Stimulated activated CD4-positive, alpha-beta T cell treated with anti-CD3 and anti-CD28 coated beads, Interleukin-1b, Interleukin-23, amount 100 ng/mL, for 1 hour (primary cell): ENCODE data around the gene MAS1L.
"Not testable (repeated sequence)": the region's sequence is repeated elsewhere in the genome, so short reads cannot be mapped to it uniquely, and the experiment has no call there.

Source experiments
- DNase-seq, 2 donors: peaks; one replicate each; pipeline ENCODE4 v3.0.0-alpha.2; 2020; ENCODE audit warnings: low read depth in 2 of 2

Gene MAS1L

DNA sequence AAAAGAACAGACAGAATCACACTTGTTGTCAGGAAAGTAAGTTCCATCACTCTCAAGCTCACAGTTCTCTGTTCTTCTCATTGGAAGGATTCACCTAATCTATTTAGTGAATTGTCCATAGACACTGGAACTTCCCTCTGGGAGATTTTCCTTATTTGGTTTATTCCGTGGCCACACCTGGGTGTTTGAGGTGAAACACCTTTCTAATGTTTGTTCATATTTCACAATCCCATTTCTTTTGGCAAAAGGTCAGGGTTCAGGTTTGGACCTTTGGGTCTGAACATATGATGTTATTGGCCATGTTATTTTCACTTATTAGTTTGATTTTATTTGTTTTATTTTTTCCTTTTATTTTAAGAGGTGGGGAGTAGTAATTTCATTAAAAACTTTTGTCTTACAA lies 4.0 kb downstream of the MAS1L start:
- no peak for DNase-seq

DNA sequence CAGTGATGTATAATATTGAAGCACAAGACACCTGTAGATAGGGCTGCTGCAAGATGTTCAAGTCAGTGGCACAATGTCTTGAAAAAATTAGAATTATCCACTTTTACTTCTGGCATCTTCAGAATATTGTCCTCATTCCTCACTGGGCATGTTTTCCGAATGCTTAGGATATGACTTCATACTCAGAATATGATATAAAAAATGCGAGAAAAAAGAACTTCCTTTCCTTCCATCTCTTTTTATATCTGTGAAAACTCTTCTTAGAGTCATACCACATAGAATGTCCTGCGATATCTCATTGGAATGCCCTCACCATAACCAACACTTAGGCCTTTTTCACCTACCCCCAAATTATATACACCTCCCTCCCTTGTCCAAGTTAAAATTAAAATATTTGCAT lies 4.6 kb downstream of the MAS1L start:
- DNase-seq, result no peak

DNA sequence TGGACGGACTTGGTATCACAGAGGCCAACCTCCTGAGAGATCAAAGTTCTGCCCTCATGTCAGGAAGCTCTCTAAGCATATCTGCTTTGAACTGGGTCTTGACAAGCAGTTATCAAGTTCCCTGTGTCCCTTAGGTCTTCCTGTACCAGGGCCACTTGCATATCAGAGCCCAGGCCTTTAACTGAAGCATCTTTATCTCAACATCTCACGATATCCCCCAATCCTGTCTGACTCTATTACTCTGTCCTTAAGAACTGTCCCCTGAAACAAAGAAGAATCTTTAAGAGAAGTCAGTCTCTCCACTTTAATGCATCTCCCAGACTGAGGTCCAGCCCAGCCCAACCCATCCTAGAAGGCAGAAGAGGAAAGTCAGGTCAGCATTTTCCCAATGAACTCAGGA lies 8.2 kb downstream of the MAS1L start:
- DNase-seq, result no peak

DNA sequence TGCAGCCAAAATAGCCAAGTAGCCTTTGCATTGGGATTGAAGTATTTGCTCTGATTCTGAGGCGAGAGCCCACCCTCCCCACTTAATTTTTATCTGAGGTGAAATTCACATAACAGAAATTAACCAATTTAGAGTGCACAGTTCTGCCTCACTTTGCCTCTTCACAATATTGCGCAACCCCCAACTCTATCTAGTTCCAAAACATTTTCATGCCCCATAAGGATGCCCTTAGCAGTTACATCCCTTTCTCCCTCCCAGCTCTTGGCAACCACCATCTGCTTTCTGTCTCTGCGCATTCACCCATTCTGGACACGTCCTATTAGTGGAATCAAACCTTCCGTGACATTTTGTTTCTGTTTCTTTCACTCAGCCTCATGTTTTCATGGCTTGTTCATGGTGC lies 9.0 kb downstream of the MAS1L start:
- DNase-seq, result no peak

DNA sequence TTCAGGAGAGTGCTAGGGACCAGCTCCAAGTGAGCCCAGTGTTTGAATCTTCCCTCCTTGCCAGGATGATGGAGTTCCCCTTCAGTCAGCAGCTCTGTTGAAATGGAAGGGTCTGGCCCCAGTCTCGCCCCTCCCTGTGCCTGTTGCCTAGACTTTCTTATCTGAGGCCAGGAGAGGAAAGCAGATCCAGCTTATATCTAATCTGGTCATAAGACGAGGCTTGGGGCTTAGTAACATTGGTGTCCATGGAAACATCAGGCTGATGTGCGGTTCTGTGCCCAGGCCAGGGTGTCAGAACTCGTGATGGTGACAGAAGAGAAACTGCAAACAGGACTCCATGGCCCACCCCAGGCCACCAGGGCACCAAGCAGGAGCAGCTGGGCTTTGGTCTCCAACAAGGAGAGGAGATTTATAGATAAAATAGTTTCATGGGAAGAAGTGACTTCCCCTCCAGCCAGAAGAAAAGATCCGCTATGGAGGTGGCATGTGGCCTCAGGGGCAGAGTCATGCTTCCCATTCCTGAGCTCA lies 9.8 kb downstream of the MAS1L start:
- no peak for DNase-seq

DNA sequence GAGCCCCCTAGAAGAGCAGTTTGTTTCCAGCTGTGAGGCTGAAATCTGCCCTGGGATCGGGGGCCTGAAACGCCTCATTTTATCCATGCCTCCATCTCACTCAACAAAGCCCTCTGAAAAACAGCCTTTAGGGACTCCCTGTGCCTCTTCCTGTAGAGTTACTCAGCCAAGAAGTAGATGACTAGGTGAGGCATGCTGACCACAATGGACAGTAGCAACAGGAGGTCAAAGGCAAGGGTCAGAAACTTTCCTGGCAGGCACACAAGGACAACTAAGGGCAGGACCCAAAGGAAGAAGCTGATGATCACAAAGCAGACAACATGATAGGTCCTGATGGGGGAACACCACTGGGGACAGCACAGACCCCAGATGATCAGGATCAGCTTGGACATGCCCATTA lies 12.8 kb downstream of the MAS1L start:
- DNase-seq, result no peak

DNA sequence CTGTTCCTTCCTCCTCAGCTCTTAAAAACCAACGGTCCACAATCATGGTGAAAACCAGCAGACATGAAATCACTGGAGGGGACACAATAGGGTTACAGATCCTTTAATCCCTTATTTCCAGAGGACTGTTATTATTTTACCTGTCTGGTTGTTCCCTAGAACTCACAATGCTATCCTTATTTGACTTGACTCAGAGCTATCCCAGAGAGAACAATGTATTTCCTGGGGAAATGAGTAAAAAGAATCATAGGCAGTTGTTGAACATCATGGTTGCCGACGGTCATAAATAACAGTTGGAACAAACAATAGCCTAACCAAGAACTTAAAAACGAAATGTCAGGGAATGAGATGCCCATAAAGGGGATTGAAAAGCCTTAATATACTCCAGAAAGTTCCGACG lies 21.5 kb downstream of the MAS1L start:
- no peak for DNase-seq

DNA sequence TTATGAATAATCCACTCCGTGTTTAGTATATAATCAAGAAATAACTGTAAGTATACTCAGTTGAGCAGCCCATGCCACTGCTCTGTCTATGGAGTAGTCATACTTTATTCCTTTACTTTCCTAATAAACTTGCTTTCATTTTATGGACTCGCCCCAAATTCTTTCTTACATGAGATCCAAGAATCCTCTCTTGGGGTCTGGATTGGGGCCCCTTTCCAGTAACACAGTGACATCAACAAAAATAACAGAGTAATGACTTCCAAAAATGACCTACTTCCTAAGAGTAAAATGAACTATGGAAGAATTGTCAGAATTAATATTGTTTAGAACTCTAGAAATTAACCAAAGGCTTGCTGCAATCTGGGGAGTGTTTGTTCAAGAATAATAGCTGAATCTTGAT lies 22.0 kb downstream of the MAS1L start:
- DNase-seq, result no peak

DNA sequence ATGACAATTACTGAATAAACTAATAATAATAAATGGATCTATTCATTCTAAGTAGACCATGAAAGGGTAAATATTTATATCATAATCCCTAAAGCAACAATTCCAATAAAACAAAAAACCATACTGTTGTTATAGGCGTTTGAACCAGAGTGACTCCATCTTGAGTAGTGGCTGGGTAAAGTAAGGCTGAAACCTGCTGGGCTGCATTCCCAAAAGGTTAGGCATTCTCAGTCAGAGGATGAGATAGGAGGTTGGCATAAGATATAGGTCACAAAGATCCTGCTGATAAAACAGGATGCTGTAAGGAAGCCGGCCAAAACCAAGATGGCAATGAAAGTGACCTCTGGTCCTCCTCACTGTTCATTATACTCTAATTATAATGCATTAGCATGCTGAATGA lies 22.5 kb downstream of the MAS1L start:
- no peak for DNase-seq

DNA sequence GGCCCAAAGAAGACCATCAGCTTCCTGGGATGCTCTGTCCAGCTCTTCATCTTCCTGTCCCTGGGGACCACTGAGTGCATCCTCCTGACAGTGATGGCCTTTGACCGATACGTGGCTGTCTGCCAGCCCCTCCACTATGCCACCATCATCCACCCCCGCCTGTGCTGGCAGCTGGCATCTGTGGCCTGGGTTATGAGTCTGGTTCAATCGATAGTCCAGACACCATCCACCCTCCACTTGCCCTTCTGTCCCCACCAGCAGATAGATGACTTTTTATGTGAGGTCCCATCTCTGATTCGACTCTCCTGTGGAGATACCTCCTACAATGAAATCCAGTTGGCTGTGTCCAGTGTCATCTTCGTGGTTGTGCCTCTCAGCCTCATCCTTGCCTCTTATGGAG lies 25.7 kb downstream of the MAS1L start:
- DNase-seq, result no peak

DNA sequence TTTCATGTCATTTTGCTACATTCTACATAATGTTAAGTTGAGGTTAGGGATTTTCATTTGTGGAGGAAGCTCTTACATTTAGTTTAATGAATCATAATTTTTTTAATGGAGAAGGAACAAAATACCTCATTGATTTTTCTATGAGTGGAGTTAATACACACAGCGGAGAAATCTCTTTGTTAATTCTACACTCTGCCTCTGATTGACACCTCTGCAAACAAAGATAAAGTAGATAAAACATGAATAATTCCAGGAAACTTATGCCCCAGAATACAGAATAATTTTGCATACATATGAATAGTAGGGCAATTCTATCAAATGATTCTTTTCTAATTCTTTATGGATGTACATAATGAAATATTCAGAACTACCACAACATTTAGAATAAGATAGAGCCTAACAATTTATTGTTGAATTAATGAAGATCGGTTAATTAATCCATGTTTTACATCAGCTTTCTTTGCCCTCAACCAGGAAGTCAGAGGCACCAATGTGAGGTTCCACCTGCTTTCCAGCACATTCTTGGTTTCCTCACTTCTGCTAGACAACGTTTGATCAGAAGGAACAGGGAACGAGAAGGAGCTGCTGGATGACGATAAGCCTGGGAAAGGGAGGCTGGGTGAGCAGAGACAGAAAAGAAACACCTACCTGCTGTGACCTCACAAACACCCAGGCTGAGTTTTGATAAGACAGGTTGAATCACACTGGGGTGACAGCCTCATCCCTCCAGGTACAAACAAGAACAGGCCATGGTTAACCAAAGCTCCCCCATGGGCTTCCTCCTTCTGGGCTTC lies 26.5 kb downstream of the MAS1L start:
- no peak for DNase-seq

DNA sequence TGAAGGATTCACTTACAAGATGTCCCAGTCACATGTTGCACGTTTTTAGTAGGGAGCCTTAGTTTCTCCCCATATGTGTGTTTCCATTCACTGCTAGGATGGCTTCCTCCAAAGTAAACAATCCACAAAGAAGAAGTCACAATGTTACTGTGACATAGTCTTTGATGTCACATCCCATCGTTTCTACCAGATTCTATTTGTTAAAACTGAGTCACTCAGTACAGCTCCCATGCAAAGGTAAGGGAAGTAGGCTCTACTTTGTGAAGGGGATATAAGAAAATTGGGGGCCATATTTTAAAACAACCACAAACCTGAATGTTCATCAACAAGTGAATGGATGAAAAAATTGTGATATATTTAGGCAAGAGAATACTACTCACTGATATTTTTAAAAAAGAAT lies 30.8 kb downstream of the MAS1L start, which contains the start of the genes OR11A1 and OR2H1:
OR11A1 (minus strand) TSS at position 101 of the 400 bp plus-strand sequence. CDS start 29,430 bp downstream, outside the sequence.
OR2H1 (plus strand) TSS at position 185 of the 400 bp plus-strand sequence. CDS start 4,615 bp downstream, outside the sequence.
- DNase-seq, result no peak

DNA sequence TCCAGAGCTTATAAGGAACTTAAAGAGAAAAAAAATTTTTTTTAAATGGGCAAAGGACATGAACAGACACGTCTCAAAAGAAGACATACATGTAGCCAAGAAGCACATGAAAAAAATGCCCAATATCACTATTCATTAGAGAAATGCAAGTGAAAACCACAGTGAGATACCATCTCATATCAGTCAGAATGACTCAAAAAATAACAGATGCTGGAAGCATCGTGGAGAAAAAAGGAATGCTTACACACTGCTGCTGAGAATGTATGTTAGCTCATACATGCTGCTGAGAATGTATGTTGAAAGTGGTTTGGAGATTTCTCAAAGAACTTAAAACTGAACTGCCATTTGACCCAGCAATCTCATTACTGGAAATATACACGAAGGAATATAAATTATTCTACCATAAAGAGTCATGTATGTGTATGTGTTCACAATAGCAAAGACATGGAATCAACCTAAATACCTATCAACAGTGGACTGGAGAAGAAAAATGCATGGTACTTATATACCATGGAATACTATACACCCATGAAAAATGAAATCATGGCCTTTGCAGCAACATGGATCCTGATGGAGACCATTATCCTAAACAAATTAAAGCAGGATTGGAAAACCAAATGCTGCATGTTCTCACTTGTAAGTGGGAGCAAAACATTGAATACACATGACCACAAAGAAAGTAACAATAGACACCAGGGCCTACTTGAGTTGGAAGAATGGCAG lies 36.1 kb downstream of the MAS1L start:
- DNase-seq, result no peak

DNA sequence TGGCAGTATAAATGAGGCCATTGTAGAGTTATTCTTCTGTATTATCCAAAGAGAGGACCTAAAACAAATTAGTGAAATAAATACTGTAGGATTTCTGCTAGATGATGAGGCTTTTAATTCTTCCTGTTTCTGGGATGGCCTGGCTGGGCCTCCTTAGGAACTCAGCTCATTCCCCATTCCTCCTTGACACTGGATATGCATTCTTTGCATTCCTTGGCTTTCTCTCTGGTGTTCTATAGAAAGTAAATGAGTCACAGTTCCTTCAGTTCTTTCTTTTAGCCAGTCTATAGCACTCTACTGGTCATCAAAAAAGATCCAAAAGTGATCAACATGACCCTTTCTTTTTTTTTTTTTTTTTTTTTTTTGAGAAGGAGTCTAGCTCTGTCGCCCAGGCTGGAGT lies 40.1 kb downstream of the MAS1L start:
- DNase-seq, result no peak

DNA sequence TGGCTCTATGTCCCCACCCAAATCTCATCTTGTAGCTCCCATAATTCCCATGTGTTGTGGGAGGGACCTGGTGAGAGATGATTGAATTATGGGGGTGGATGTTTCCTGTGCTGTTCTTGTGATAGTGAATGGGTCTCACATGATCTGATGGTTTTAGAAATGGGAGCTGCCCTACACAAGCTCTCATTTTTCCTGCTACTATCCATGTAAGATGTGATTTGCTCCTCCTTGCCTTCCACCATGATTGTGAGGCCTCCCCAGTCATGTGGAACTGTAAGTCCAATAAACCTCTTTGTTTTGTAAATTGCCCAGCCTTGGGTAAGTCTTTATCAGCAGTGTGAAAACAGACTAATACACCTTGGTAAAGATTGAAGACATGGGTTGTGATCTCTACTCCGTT lies 43.7 kb downstream of the MAS1L start:
- not testable (repeated sequence) for DNase-seq

DNA sequence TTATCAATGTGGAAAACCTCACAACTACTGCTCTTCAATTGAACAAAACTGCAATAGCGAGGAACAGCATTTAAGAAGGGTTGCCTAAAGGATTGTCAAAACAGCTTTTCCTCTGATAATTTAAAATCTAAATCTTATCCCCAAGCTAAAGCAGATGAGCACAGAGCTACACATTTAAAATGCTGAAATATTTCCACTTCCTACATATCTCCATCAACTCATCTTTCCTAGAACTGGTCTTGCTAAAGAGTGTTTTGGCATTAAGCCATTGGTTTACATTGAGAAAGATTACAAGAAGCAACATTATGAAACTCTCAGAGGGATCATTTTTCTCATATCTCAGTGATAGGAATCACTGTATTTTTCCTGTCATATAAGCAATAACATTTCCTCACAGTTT lies 45.0 kb downstream of the MAS1L start:
- no peak for DNase-seq

DNA sequence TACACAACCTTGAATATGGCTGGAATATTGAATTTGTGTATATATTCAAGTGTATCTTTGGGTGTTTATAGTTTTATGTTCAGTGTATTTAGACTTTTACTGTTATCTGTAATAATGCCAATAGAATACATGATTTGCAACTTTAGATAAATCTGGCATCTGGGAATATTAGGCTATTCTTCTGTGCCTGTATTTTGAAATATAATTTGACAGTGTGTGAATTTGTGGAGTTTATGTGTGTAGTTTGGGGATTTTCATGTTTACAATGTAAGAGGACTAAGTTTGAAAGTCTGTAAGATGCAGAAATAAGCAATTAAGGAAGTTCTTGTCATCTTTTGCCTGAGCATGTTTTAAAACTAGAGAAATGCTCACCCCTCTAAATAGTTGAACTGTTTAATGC lies 48.8 kb downstream of the MAS1L start, which contains the start of gene OR10C1:
OR10C1 (plus strand) TSS at position 301 of the 400 bp plus-strand sequence. CDS start 710 bp downstream, outside the sequence.
- no peak for DNase-seq

DNA sequence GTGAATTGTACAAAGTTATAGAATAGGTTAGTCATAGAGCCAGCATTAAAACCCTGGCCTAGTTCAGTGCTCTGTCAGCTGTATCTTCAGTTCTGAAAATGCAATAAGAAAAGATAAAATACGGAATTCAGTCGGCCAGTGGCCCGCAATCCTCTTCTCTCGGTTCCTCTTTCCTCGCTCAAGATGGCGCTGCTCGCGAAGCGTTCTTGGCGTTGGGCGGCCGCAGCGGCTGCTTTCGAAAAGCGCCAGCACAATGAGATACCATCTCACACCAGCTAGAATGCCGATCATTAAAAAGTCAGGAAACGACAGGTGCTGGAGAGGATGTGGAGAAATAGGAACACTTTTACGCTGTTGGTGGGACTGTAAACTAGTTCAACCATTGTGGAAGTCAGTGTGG lies 51.0 kb downstream of the MAS1L start:
- DNase-seq, result not testable (repeated sequence)
